CD4-positive, alpha-beta T cell treated with Interleukin-12 subunit alpha and Interleukin-12 subunit beta, for 1 hour (primary cell): Measurements from ENCODE around the gene NPTX1.

Experiments
- DNase-seq: peaks from one replicate; pipeline ENCODE4 v3.0.0-alpha.2; 2020

The NPTX1 gene

DNA sequence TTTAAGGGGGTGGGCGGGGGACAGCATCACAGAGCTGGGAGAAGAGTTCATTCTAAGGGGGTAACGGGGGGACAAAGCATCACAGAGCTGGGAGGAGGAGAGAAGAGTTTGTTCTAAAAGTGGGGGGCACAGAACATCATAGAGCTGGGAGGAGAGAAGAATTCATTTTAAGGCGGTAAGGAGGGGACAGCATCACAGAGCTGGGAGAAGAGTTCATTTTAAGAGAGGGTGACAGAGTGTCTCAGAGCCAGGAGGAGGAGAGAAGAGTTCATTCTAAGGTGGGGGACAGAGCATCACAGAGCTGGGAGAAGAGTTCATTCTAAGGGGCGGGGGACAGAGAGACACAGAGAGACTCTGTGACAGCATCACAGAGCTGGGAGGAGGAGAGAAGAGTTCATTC, 33.6 kb downstream of the NPTX1 start:
- DNase-seq, result no peak

DNA sequence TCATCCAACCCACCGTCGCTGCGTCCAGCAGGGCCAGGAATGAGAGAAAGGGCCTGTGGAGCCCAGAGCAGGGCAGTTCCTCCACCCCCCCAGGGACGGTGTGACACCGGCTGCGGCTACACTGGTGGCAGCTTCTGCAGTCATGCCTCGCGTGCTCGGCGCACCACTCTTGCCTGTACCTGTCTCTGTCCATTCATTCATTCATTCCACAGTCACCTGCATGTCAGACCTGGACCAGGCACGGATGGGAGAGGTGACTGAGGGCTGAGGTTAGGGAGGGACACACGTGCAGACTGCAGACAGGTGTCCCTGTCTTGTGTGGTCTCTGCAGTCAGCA, 34.1 kb downstream of the NPTX1 start:
- no peak for DNase-seq

DNA sequence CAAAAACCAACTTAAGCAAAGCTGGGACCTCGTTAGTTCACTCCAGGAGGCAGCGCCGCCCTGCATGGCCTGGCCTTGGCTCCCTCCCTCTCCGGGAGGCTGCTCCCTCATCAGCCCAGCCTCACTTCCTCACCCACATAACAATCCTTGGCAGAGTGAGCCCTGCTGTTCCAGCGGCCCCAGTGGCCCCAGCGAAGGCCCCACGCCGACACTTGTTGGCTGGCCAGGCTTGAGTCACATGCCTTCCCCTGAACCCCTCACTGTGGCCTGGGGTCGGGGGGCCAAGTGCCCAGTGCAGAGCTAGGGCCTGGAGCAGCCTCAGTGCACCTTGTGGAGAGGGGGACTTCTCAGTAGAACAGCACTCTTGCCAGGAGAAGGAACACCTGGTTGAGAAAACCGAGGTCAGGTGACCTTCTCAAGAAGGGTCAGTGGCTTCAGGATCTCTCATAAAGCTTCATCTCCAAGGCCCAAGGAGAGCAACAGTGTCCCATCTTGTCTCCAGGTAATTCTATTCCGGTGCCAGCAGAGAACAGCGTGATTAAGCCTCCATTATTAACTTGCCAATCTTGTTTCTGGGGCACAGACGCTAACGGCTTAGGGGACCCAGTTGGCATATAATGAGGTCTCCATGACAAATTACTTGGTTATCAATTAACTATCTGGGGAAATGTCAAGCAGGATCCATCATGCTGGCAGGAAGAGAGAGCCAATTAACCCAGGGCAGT, 34.6 kb downstream of the NPTX1 start:
- no peak for DNase-seq

DNA sequence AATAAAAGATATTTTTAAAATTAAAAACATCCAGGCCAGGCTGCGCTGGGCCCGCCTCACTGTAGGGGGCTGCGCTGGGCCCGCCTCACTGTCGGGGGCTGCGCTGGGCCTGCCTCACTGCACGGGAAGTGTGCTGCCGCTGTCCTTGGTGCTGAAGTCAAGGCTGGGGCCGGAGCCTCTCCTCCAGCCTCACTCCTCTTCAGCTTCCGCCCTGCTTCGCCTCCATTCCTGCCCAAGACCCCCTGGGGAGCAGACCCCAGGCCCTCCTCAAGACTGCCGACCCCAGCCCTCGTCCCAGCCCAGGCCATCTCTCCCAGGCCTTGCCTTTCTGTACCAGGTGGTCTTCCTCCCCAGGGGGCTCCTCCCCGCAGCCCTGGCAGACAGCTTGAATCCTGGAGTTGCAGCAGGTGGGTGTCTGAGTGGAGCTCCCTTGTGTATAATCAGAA, 35.3 kb downstream of the NPTX1 start:
- DNase-seq, result peak; percentile 43

DNA sequence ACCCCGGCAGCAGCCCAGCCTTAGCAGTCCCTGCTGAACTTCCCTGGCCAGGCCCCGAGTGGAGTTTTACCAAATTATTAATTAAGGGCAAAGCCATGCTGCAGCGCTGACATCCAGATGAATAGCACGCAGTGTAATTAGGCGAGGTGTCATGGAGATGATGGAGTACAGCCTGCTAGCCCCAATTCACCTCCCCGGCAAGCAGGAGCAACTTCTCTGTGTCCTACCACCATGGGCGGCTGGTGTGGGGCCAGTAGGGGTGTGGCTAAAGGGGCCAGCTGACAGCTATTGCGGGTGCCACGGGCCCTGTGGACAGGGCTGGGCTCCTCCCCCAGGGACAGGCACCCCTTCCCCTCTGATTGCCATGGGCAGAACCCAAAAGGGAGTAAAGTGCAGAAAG, 36.9 kb downstream of the NPTX1 start:
- DNase-seq, result no peak

DNA sequence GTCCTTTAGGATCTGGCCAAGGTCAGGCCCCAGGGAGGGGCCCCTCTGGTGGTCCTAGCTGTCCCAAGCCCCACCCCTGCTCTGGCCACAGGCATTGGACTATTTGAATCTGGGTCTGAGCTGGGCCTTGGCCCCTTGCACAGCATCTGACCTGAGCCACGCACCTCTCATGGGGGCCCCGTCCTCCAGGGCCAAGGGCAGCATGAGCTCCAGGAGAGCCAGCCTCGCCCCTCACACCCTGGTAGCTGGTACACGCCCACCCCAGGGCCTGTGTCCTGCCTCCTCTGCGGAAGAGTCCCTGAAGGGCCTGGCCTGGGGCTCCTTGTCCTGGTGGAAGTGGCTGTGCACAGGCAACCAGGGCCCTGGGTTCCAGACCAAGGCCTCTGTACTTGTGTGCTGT, 37.6 kb downstream of the NPTX1 start:
- no peak for DNase-seq

DNA sequence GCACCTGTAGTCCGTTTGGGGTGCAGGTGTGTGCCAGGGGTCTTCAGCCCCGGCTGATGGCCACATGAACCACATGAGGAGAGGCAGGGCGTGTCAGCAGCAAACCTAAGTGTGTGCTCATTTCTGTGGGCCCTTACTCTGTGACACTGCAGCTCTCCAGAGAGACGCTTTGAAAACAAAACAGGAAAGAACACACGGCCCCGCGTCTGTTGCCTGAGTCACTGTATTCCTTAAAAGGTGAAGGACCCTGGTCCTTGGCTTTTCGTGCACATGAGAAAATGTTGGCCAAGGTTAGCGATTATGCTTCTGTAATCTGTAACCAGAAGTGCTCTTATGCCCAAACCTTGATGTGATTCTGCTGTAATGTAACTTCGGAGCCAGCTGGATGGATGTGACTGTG, 38.9 kb downstream of the NPTX1 start:
- DNase-seq, result no peak

DNA sequence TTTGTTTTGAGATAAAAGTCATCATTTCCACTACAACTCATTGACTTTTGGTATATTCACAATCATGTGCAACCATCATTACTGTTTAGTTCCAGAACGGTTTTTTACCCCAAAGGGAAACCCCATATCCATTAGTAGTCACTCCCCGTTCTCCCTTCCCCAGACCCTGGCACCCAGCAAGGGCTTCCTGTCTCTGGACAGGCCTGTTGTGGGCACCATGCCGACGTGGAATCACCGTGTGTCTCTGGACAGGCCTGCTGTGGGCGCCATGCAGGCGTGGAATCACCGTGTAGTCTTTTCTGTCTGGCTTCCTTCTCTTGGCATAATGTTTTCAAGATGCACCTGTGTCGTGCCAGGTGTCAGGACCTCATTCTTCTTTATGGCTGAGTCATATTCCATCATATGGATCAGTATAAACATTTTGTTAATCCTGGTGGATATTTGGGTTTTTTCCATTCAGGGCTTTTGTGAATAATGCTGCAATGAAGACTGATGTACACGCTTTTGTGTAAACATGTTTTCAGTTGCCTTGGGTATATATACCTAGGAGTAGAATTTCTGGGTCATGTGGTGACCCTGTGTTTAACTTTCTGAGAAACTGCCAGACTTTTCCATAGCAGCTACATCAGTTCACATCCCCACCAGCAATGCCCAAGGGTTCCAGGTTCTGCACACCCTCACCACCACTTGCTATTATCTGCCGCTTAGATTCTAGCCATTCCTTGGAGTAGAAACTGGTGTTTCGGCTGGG, 42.3 kb downstream of the NPTX1 start:
- no peak for DNase-seq

DNA sequence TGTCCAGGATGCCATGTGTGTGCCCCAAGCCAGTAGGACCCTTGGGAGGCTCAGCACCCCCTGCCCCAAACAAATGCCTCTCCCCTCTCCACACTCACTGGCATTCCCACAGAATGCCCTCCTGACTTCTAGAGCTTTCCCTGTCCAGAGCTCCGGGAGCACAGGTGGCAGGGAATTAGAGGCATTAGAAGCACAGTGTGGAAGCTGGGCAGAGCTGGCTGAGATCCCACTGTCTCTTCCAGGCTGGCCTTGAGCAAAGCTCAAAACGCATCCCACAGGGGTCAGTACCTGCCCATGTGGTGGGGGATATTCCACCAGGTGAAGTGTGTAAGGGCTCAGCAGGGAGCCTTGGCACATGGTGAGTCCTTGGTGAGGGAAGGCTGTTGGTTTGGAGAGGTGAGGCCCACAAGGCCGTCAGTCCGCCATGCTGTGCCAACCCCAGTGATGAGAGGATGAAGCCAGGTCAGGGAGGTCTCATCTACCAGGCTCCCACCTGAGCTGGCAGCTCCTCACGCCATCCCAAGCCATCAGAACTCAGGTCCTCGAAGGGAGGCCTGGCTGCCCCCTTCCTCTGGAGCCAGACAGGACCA, 43.4 kb downstream of the NPTX1 start:
- no peak for DNase-seq

DNA sequence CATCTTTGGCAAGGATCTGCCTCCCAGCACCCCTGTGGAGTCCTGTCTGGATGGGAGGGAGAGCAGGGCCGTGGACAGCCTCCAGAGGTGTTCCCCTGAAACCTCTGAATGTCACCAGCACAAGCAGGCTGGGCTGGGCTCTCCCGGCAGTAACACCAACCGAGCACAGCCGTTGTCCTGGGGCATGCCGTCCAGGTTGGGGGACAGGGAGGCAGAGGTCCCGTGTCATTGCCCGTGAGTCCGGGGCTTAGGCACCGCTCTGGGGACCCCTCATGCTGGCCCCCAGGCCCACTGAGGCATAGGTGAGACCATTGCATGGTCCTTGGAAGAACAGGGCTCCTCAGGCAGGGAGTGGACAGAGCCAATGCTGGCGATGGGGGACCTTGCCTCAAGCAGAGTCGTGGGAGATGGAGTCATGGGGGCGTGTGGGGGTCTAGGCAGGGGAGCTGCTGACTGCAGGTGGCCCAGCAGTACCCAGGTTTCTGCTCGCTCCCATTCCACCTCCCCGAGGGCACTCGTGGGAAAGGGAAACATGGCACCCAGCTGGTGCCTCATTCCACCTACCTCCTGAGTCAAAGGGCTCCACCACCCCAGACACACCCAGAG, 44.0 kb downstream of the NPTX1 start:
- no peak for DNase-seq

DNA sequence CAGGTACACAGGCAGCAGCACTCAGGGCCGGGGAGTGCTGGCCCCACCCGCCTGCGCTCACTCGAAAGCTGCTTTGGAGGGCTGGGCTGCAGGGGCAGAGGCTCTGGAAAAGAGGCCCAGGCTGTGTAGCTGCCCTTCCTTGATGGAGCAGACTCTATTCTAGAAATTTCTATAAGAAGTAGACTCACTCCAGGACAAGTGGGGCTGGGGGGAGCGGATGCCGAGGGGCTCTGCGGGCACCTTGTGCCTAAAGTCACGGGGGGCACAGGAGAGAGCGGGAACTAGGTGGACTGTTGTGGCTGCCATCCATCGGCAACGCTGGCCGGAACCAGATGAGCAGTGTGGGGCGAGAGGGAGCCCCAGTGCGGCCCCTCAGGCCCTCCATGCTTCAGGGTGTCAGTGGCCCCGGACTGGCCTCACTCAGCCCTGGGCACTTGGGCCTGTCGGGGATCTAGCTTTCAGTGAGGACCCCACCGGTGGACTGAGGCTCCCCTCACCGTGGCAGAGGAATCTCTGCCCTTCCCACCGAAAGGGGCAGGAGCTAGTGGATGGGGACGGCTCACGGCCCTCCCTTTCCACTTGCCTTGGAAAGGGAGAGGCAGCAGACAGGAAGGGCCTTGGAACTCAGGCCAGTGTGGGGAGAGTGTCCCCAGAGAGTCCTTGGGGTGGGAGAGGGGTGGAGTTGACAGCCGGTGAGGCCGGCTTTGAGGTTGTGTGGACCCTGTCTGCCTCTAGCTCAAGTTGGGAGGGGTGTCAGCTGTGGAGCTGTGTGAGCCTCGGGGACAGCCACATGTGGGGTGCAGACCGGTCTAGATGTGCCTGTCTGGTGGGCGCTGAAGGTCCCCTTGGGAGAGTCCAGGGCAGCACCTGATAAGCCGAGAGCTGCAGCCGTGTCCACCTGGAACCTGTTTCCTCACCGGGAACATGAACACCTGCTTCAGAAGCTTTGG, 44.9 kb downstream of the NPTX1 start:
- no peak for DNase-seq

DNA sequence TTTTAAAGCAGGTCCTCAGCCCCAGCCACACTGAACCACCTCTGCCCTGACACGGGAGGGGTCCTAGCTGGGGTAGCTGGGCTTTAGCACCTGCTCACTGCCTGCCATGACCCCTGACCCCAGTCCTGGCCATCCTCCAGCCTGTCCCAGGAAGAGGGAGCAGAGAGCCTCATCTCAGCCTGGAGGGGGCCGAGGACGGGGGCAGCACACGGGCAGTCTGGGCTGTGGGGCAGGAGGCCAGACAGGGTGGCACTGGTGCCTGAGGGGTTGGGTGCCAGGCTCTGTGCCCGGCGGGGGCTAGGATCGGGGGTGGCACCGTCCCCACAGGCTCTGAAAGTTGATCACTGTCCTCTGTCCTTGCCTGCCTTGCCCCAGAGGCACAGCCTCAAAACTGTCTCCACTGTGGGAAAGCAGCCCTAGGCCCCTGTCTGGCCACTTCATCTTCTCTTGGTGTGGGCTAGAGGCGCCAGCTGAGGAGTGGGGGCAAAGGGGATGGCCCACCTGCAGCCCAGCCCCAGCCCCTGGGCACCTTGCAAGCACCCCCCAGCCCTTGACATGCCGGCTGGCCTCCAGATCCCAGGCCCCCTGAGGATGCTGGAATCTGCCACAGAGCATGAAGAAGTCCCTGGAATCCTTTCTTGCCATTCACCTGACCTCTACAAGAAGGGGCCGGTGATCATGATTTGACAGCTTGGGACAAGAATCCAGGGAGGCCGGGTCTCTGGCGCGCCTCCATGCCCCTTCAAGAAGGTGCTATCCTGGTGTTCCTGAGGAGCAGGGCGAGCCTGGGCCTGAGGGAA, 45.8 kb downstream of the NPTX1 start:
- no peak for DNase-seq

DNA sequence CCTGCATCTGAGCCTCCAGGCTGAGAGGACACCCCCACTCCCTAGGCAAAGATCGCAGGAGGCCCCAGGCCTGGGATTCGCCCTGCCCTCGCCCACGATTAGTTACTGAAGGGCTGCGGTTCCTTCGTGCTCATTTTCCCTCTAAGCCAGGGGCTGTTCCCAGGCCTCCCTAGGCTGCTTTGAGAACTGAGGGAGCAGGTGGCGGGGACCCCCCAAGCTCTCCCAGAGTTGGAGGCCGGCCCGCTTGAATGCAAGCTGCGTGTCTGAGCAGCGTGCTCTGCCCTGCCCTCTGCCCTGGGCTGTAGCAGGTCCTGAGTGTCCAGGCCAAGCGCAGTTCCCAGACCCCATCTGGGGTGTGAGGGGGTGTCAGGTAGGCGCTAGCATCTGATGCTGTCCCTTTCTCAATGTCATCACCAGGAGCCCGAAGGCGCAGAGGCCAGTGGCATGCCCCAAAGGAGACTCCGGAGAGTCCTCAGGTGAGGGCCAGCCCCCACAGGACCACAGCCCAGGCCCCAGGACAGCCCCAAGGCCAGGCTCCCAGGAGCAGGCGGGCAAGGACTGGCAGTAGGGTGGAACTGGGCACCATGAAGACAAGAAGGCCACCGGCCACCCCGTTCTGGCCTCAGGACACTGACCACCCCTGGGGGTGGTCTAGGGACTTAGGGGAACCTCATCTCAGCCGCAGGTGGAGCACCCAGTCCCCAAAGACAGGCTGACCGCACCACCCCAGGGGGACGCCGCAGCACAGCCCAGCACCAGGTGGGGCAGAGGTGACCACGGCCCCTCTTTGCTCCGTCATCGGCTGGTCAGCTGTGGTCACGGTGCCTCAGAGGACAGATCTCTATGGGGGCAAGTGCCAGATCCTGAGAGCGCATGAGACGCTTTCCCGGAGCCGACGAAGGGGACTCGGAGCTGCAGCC, 46.8 kb downstream of the NPTX1 start:
- no peak for DNase-seq

DNA sequence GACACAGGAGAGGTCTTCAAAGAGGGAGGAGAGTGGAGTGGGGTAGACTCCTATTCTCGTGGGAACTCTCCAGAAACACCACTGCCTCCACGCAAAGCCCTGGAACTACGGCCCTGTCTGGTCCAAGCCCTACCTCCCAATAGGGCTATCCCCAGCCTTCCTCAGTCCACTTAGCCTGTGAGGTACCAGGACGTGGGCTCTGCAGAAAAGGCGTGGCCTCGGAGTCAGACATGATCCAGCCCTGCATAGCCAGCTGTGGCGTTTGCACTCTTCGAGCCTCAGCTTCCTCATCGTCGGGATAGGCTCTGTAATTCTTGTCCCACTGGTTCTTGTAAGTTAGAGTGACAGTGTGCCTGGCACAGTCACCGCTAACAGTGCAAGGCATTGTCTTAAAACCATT, 47.6 kb downstream of the NPTX1 start:
- no peak for DNase-seq

DNA sequence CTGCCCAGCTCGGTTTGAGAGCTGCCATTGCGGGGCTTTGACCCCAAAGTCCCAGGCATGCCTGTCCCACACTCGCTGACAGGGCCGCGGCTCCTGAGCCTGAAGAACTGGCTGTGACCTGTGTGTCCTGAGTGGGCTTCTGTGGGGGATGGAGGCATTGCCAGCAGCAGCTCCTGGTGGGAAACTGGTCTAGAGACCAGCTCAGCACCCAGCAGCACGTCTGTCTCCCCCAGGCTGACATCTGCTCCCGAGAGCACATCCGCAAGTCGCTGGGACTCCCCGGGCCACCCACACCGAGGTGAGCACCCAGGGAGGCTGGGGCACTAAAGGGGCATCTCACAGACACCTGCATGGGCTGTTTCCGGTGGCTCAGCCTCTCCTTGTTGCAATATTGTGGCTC, 48.0 kb downstream of the NPTX1 start:
- no peak for DNase-seq

DNA sequence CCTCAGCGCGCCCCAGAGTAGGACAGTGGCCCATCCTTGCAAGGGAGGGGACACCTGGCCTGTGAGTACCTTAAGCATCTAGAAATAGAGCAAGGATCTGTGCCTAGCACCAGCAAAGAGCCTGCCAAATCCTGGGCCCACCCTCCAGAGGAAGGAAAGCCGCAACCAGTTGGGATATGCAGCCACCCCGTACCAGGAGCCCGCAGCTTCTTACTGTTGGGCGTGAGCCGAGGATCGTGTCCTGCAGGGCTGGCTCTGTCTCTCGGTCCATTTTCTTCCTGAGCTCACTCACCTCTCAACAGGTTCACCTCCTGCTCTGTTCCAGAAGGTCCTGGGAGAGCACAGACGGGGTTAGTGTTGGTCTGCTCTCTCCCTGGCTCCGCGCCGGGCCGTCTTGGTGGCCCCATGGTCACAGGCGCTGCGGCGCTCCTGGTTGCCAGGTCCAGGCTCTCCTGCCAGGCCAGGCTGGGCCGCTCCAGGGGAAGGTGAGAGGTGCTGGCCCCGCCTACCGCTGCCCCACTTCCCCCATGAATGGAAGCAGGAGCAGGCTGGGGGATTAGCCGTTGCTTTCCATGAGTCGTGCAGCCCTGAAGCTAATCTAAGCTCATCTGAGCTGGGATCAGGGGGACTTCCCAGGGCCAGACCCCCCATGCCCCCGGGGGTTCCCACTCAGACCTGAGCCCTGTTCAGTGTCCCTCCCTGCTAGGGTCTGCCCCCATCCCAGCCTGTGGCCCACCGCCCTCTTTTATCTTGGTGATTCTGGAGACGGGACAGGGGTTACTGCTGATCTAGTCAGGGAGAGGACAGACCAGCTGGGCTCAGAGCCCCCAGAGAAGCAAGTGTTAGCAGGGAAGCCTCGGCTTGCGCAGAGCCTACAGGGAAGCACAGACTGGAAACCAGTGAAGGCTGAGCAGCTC, 48.8 kb downstream of the NPTX1 start:
- no peak for DNase-seq

DNA sequence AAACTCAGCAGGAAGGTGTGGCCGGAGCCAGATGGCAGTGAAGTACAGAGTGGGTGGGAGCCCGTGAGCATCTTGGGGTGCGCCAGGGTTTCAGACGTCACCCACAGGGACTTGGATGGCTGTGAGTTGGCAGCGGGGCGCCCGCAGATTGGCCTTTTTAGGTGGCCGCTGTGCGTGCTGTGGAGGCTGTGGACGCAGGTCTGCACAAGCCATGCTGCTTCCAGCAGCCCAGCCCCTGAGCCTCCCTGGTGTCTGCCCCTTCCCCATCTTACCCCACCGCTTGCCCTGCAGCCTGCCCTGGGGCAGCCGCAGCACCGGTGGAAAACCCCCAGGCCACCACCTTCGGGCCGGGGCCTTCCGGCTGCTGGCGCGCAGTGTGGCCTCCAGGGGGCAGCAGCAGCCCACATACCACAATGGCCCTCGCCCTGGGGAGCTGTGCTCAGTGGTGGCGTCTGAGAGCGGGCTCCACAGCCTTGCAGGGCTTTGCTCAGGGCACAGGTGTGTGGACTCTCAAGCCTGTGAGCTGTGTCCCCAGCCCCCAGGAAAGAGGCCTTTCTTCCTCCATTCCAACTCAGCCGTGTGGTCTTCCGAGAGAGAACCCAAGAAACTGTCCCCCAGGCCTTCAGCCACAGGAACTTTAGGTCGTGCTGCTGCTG, 49.6 kb downstream of the NPTX1 start:
- DNase-seq, result peak; percentile 90

DNA sequence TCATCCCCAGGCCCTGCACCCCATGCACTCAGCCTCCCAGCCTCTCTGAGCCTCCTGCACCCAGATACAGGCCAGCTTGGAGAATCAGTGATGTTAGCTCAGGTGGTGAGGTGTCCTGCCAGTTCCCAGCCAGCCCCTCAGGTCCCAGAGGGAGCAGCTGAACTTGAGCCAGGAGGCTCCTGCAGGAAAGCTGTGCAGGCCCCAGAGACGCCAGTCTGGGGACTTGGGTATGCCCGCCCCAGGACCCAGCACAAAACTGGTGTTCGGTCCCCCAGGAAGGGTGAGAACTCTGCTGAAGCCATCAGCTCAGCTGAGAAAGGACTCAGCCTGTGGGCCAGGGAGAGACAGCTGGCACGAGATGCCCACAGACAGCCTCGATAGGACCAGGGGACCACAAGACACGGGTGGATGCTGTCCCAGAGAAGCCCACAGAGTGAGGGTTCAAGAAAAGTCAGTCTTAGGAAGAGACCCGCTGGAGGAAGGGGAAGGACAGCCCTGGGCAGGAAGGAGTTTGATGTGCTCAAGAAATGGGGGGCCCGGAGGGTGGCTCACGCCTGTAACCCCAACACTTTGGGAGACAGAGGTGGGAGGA, 50.5 kb downstream of the NPTX1 start:
- DNase-seq, result no peak
